Ectodermal cell (in vitro differentiated cells): ENCODE data around the gene ZNF341.
"Not testable (repeated sequence)": the region's sequence is repeated elsewhere in the genome, so short reads cannot be mapped to it uniquely, and the experiment has no call there.

Experiments
- H3K27ac ChIP-seq: 2 replicates; pipeline ENCODE4 v1.7.0; 2013; ENCODE audit warnings: mild to moderate bottlenecking, low read depth, low read length; ENCODE audit not compliant: insufficient read depth, poor library complexity, severe bottlenecking
- H3K27me3 ChIP-seq: 2 replicates; pipeline ENCODE4 v1.7.0; 2013; ENCODE audit warnings: mild to moderate bottlenecking, low read length; ENCODE audit not compliant: insufficient read depth, control insufficient read depth, poor library complexity, severe bottlenecking
- H3K36me3 ChIP-seq: one replicate; pipeline ENCODE4 v1.7.0; 2013; ENCODE audit warnings: low read length; ENCODE audit not compliant: control insufficient read depth, insufficient read depth
- H3K4me1 ChIP-seq: one replicate; pipeline ENCODE4 v1.7.0; 2013; ENCODE audit warnings: low read length; ENCODE audit not compliant: control insufficient read depth, insufficient read depth
- H3K4me3 ChIP-seq: 2 replicates; pipeline ENCODE4 v1.7.0; 2013; ENCODE audit warnings: low read depth, low read length, control low read depth; ENCODE audit not compliant: insufficient read depth
- H3K9me3 ChIP-seq: 2 replicates; pipeline ENCODE4 v1.7.0; 2013; ENCODE audit warnings: mild to moderate bottlenecking, low read length, moderate library complexity; ENCODE audit not compliant: control insufficient read depth
- WGBS, 2 experiments: methylation state at CpG; one replicate each; pipeline ENCODE4 v1.1.7; 2013; ENCODE audit warnings: missing lambda C conversion rate in 2 of 2; 5-methylcytosine and 5-hydroxymethylcytosine counted together

ZNF341 gene

GRCh38 chr20:33689493-33689892 lies 42.3 kb upstream of the ZNF341 start:
- peaks cover 19% of the 10 kb centered on the region for H3K4me1 ChIP-seq
- H3K9me3 ChIP-seq = no peaks in the 10 kb centered on the region
- 78 to 100% methylated on average over 1 of the region's 1 CpG for WGBS, 2 experiments
- no peaks in the 10 kb centered on the region for H3K36me3 ChIP-seq
- H3K4me3 ChIP-seq = no peak overlapping the region
- H3K27ac ChIP-seq = no peak overlapping the region
- no peaks in the 10 kb centered on the region for H3K27me3 ChIP-seq

DNA sequence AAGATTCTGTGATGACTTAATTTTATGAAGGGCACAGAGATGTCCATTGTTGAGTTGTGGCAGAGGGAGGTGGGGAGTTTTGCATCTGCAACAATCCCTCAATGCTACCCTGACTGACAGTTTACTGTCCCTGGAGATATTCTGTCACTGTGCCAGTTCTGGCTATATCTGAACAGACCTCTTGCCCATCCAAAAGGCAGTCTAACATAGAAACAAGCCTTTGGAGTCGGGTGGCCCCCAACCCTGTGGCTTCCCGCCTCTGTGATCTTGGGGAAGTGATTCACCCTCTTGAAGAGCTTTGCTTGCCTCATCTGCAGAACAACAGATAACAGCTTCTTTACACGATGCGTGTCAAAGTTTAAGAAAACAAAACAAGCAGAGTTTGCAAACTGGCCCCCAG lies 41.8 kb upstream of the ZNF341 start:
- 22 to 40% methylated on average over 4 of the region's 4 CpGs for WGBS, 2 experiments
- no peaks in the 10 kb centered on the region for H3K27me3 ChIP-seq
- H3K36me3 ChIP-seq = no peaks in the 10 kb centered on the region
- H3K4me1 ChIP-seq = peaks cover 14% of the 10 kb centered on the region
- no peak overlapping the region for H3K27ac ChIP-seq
- H3K4me3 ChIP-seq = no peak overlapping the region
- H3K9me3 ChIP-seq = no peaks in the 10 kb centered on the region

DNA sequence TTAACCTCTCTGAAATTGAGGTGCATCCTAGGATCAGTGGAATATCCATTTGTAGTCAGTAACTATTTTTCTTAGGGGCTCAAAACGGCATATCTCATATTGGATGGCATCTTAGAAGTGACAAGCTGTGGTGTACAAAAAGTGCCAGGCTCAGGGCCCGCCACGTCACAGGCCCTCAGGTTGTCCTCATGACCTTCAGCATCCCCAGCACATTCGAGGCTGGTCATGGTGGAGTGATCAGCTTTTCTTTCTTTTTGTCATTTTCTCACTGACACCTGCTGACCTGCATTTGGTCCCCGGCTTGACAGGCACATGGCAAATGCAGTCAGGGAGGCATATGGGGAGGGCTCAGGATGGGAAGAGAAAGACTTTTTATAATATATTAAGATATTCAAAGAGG lies 38.5 kb upstream of the ZNF341 start:
- no peaks in the 10 kb centered on the region for H3K9me3 ChIP-seq
- 57 to 65% methylated on average over 5 of the region's 5 CpGs for WGBS, 2 experiments
- H3K36me3 ChIP-seq = no peaks in the 10 kb centered on the region
- peaks cover 13% of the 10 kb centered on the region for H3K4me1 ChIP-seq
- no peak overlapping the region for H3K4me3 ChIP-seq
- H3K27me3 ChIP-seq = no peaks in the 10 kb centered on the region
- H3K27ac ChIP-seq = no peak overlapping the region

GRCh38 chr20:33693741-33694638 lies 37.8 kb upstream of the ZNF341 start:
- Histone ChIP-seq H3K4me1 (peaks cover 13% of the 10 kb centered on the region), H3K36me3 (no peaks in the 10 kb centered on the region), H3K4me3 (no peak overlapping the region), H3K27me3 (no peaks in the 10 kb centered on the region), H3K27ac (peak overlapping the region; percentile 66), H3K9me3 (no peaks in the 10 kb centered on the region)
- WGBS, 2 experiments = 50 to 53% methylated on average over 17 of the region's 17 CpGs

DNA sequence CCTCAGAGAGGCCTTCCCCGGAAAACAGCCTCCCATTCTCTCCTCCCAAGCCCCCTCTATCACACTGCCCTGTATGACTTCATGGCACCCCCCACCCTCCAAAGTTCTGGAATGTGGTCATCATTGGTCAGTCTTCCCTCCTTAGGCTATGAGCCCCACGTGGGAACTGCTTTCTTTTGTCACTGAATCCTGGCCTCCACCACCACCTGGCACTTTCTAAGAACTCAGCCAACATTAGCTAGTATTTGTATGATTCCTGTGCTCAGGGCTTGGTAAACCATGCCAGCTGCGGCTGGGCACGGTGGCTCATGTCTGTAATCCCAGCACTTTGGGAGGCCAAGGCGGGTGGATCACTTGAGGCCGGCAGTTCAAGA lies 37.2 kb upstream of the ZNF341 start:
- WGBS, 2 experiments = 72 to 74% methylated on average over 6 of the region's 6 CpGs
- H3K27me3 ChIP-seq = no peaks in the 10 kb centered on the region
- no peak overlapping the region for H3K4me3 ChIP-seq
- peak overlapping the region; percentile 66 for H3K27ac ChIP-seq
- H3K36me3 ChIP-seq = no peaks in the 10 kb centered on the region
- H3K4me1 ChIP-seq = peaks cover 13% of the 10 kb centered on the region
- H3K9me3 ChIP-seq = no peaks in the 10 kb centered on the region

- no peak overlapping the region for H3K27ac ChIP-seq
- no peaks in the 10 kb centered on the region for H3K9me3 ChIP-seq
- no peaks in the 10 kb centered on the region for H3K27me3 ChIP-seq
- peaks cover 13% of the 10 kb centered on the region for H3K4me1 ChIP-seq
- no peaks in the 10 kb centered on the region for H3K36me3 ChIP-seq
- 87 to 97% methylated on average over 4 of the region's 4 CpGs for WGBS, 2 experiments
- no peak overlapping the region for H3K4me3 ChIP-seq
Observed at GRCh38 chr20:33696448-33696847, 35.3 kb upstream of the ZNF341 start.

DNA sequence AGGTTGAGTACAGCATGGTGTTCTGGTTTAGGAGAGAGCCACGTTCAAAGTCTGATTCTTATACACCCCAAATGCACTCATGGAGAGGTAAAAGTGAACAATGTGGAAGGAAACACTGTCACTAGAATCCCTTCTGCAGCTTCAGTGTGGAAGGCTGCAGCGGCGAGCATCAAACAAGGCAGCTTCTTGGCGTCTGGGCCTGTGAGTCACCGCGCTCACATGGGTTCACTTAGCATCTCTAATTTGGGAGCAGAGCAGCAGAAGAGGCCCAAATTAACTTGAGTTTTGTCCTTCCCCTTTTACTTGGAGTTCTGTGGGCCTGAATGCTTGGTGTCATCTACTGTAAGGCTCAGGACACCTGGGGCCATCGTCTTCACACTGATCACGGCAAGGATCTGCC lies 34.7 kb upstream of the ZNF341 start:
- no peaks in the 10 kb centered on the region for H3K36me3 ChIP-seq
- H3K27ac ChIP-seq = no peak overlapping the region
- 86 to 94% methylated on average over 8 of the region's 8 CpGs for WGBS, 2 experiments
- H3K27me3 ChIP-seq = no peaks in the 10 kb centered on the region
- no peak overlapping the region for H3K4me3 ChIP-seq
- H3K4me1 ChIP-seq = peaks cover 13% of the 10 kb centered on the region
- H3K9me3 ChIP-seq = no peaks in the 10 kb centered on the region

DNA sequence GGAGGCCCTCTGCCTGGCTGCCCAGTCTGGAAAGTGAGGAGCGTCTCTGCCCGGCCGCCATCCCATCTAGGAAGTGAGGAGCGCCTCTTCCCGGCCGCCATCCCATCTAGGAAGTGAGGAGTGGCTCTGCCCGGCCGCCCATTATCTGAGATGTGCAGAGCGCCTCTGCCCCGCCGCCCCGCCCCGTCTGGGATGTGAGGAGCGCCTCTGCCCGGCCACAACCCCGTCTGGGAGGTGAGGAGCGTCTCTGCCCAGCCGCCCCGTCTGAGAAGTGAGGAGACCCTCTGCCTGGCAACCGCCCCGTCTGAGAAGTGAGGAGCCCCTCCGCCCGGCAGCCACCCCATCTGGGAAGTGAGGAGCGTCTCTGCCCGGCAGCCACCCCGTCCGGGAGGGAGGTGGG lies 32.8 kb upstream of the ZNF341 start:
- H3K9me3 ChIP-seq, H3K4me3 ChIP-seq, H3K27ac ChIP-seq, H3K4me1 ChIP-seq, H3K27me3 ChIP-seq, H3K36me3 ChIP-seq: not testable (repeated sequence)
- WGBS, 2 experiments = 93 to 97% methylated on average over 17 to 23 of the region's 27 CpGs

GRCh38 chr20:33700696-33701441 lies 30.9 kb upstream of the ZNF341 start:
- not testable (repeated sequence) for H3K4me1 ChIP-seq

GRCh38 chr20:33701629-33702450 lies 30.0 kb upstream of the ZNF341 start:
- H3K27ac ChIP-seq = no peak overlapping the region
- no peak overlapping the region for H3K4me3 ChIP-seq
- H3K36me3 ChIP-seq = no peaks in the 10 kb centered on the region
- WGBS, 2 experiments = 95 to 97% methylated on average over 27 of the region's 27 CpGs
- H3K27me3 ChIP-seq = no peaks in the 10 kb centered on the region
- H3K9me3 ChIP-seq = no peaks in the 10 kb centered on the region
- H3K4me1 ChIP-seq = no peaks in the 10 kb centered on the region

More at GRCh38 chr20:33700696-33701441, 30.9 kb upstream of the ZNF341 start:
- not testable (repeated sequence) for H3K27me3 ChIP-seq, H3K36me3 ChIP-seq, H3K4me3 ChIP-seq, H3K27ac ChIP-seq, H3K9me3 ChIP-seq
- WGBS, 2 experiments = 95 to 96% methylated on average over 45 of the region's 45 CpGs
